Kidney tubule cell (primary cell): ENCODE measurements around the gene HDAC3.

Experiments used
- DNase-seq: peaks from one replicate; pipeline ENCODE4 v3.0.0-alpha.2; 2018; ENCODE audit warnings: low spot score

Gene HDAC3

GRCh38 chr5:141636413-141637122, at the start of gene HDAC3, which contains the start of gene RELL2:
Gene HDAC3 (minus strand): TSS chr5:141636849. CDS start chr5:141636790, 59 bp downstream.
Gene RELL2 (plus strand): TSS chr5:141636997. CDS start chr5:141638226, 1,229 bp downstream.
- DNase-seq, result peak; percentile 94

- DNase-seq, result no peak
Observed at GRCh38 chr5:141685591-141685990, 48.9 kb upstream of the HDAC3 start.

- DNase-seq, result no peak
Observed at GRCh38 chr5:141683596-141684141, 47.0 kb upstream of the HDAC3 start.

GRCh38 chr5:141681695-141682641, 45.3 kb upstream of the HDAC3 start, which contains the start of gene ARAP3:
Gene ARAP3 (minus strand): TSS chr5:141682230. CDS start chr5:141680486, 1,744 bp downstream.
- peak; percentile 87 for DNase-seq

- no peak for DNase-seq
Observed at GRCh38 chr5:141681295-141681694, 44.6 kb upstream of the HDAC3 start.

- no peak for DNase-seq
Observed at GRCh38 chr5:141680751-141681201, 44.1 kb upstream of the HDAC3 start.

GRCh38 chr5:141680178-141680577, 43.5 kb upstream of the HDAC3 start:
- DNase-seq, result no peak

- no peak for DNase-seq
Observed at GRCh38 chr5:141677415-141677814, 40.8 kb upstream of the HDAC3 start.

GRCh38 chr5:141675672-141676071, 39.0 kb upstream of the HDAC3 start:
- DNase-seq, result no peak

- no peak for DNase-seq
Observed at GRCh38 chr5:141674747-141675146, 38.1 kb upstream of the HDAC3 start.

GRCh38 chr5:141672841-141673813, 36.5 kb upstream of the HDAC3 start:
- no peak for DNase-seq

GRCh38 chr5:141672071-141672840, 35.6 kb upstream of the HDAC3 start:
- DNase-seq, result no peak

- DNase-seq, result no peak
Observed at GRCh38 chr5:141669520-141669919, 32.9 kb upstream of the HDAC3 start.

- DNase-seq, result no peak
Observed at GRCh38 chr5:141668601-141669265, 32.1 kb upstream of the HDAC3 start.

GRCh38 chr5:141665995-141666940, 29.6 kb upstream of the HDAC3 start:
- no peak for DNase-seq

- DNase-seq, result peak; percentile 72
Observed at GRCh38 chr5:141664733-141665461, 28.2 kb upstream of the HDAC3 start.

GRCh38 chr5:141663506-141663905, 26.9 kb upstream of the HDAC3 start:
- no peak for DNase-seq

- DNase-seq, result no peak
Observed at GRCh38 chr5:141662028-141662427, 25.4 kb upstream of the HDAC3 start.
